HepG2 (cell line): Measurements from ENCODE around the gene CDK10. TPM values are rescaled to one million over a fixed set of nuclear protein-coding genes. Genes with fewer than 3 reads are reported as not detected.

Source experiments
- DR1 ChIP-seq: sonication (generic); formaldehyde crosslinking; IDR thresholded peaks from 2 replicates; pipeline ENCODE4 v1.8.0; 2021; ENCODE audit warnings: mild to moderate bottlenecking, missing genetic modification reagents, inconsistent platforms
- FOXP4 ChIP-seq: sonication (generic); formaldehyde crosslinking; IDR thresholded peaks from 2 replicates; pipeline ENCODE4 v1.4.0; 2020; ENCODE audit warnings: missing genetic modification reagents
- KDM1A ChIP-seq: IDR thresholded peaks from 2 replicates; pipeline ENCODE4 v1.6.1; 2016; ENCODE audit warnings: missing compliant biosample characterization
- RBM22 ChIP-seq: fragments of 200-400 bp; formaldehyde crosslinking; optimal IDR thresholded peaks from 2 replicates; pipeline ENCODE3; 2017; ENCODE audit warnings: mild to moderate bottlenecking, low read length, moderate library complexity
- RNF219 ChIP-seq: sonication (generic); formaldehyde crosslinking; IDR thresholded peaks from 2 replicates; pipeline ENCODE4 v1.5.0; 2020; ENCODE audit warnings: mild to moderate bottlenecking, missing genetic modification reagents
- SCMH1 ChIP-seq: sonication (generic); formaldehyde crosslinking; IDR thresholded peaks from 2 replicates; pipeline ENCODE4 v1.9.0; 2021; ENCODE audit warnings: missing genetic modification reagents, mild to moderate bottlenecking, borderline replicate concordance
- TFDP1 ChIP-seq: IDR thresholded peaks from 2 replicates; pipeline ENCODE4 v1.6.1; 2016; ENCODE audit warnings: missing compliant biosample characterization, missing genetic modification reagents, borderline replicate concordance
- USF2 ChIP-seq, 2 experiments: sonication (generic) in 1 of 2; formaldehyde crosslinking in 1 of 2; IDR thresholded peaks; 2 replicates each; pipeline versions ENCODE4 v1.5.1 to v1.6.1; 2011 to 2020; ENCODE audit warnings: borderline replicate concordance in 1 of 2, low read depth in 1 of 2, low read length in 1 of 2, mild to moderate bottlenecking in 1 of 2, missing genetic modification reagents in 1 of 2, moderate library complexity in 1 of 2
- ZFP36 ChIP-seq: fragments of 150-350 bp; IDR thresholded peaks from 2 replicates; pipeline ENCODE4 v1.6.1; 2018; ENCODE audit warnings: borderline replicate concordance, low read length, low read depth; ENCODE audit not compliant: partially characterized antibody
- ZNF225 ChIP-seq: sonication (generic); formaldehyde crosslinking; IDR thresholded peaks from 2 replicates; pipeline ENCODE4 v1.4.0; 2020; ENCODE audit warnings: mild to moderate bottlenecking, missing genetic modification reagents
- ZNF234 ChIP-seq: sonication (generic); formaldehyde crosslinking; conservative IDR thresholded peaks from 2 replicates; pipeline ENCODE4 v1.5.1; 2020; ENCODE audit warnings: mild to moderate bottlenecking, missing genetic modification reagents
- ZNF572 ChIP-seq: sonication (generic); formaldehyde crosslinking; IDR thresholded peaks from 2 replicates; pipeline ENCODE4 v1.5.1; 2020; ENCODE audit warnings: mild to moderate bottlenecking, missing genetic modification reagents
- ZNF687 ChIP-seq: sonication (generic); formaldehyde crosslinking; IDR thresholded peaks from 2 replicates; pipeline ENCODE4 v1.5.1; 2020; ENCODE audit warnings: mild to moderate bottlenecking, missing genetic modification reagents, moderate library complexity
- ZSCAN31 ChIP-seq: sonication (generic); formaldehyde crosslinking; IDR thresholded peaks from 2 replicates; pipeline ENCODE4 v1.5.0; 2020; ENCODE audit warnings: low read depth, mild to moderate bottlenecking, missing genetic modification reagents
- polyA plus RNA-seq, 8 experiments: library from polyadenylated mRNA; depleted of rRNA in 3 of 8; stranded (reverse) in 7 of 8; unstranded in 1 of 8; fragments of >200 nt; fragmentation: Illumina TruSeq in 4 of 8; extraction: Trizol in 4 of 8; gene quantifications; 2 replicates each; pipeline versions ENCODE4 v1.2.1 to v1.2.3, GENCODE V29; 2011 to 2016; ENCODE audit warnings: low read depth in 4 of 8, missing spikeins in 1 of 8, mixed read lengths in 1 of 8; ENCODE audit not compliant: insufficient read depth in 1 of 8
- total RNA-seq, 5 experiments: library from RNA; depleted of rRNA; stranded (reverse); fragments of >200 nt; fragmentation: Illumina TruSeq; extraction: Trizol; gene quantifications; 2 replicates each; pipeline ENCODE4 v1.2.3, GENCODE V29; 2016; ENCODE audit warnings: low read depth in 1 of 5

Gene CDK10
- total and polyA plus RNA-seq, 2 of the 13 experiments (the other 11 are each of a cell fraction or from before 2014, with no cell fraction given) = 2.5 to 3.9 TPM

GRCh38 chr16:89700100-89700648 is 13.7 kb downstream of the CDK10 start (continued):
- TF ChIP-seq FOXP4 (peak; percentile 61), ZNF234 (CRISPR knock-in tag) (no peak), ZNF687 (CRISPR knock-in tag) (peak; percentile 74), USF2 (IDR thresholded peaks at IDR 0.05; ENCODE audit: low read depth, low read length) (peak; percentile 97), USF2 (CRISPR knock-in tag; IDR thresholded peaks at IDR 0.05; ENCODE audit: borderline replicate concordance) (peak; percentile 99; the same call in 1 of the 2 replicates), ZNF572 (CRISPR knock-in tag) (no peak), RBM22 (peak; percentile 99), DR1 (CRISPR knock-in tag) (no peak), RNF219 (CRISPR knock-in tag) (no peak), ZFP36 (no peak), KDM1A (CRISPR knock-in tag) (no peak), SCMH1 (CRISPR knock-in tag) (no peak), TFDP1 (CRISPR knock-in tag) (peak; percentile 54; the same call in 1 of the 2 replicates), ZNF225 (peak; percentile 29; the same call in 1 of the 2 replicates), ZSCAN31 (CRISPR knock-in tag) (peak; percentile 83; the same call in 1 of the 2 replicates)
